Measurements from ENCODE around the gene TCP11L2. TPM values are rescaled to one million over a fixed set of nuclear protein-coding genes. Genes with fewer than 3 reads are reported as not detected.

Gene TCP11L2
- total and polyA plus RNA-seq, 3 donors from 2014 or later = 15.8 to 33.9 (median 31.0) TPM

- 61 to 82% methylated on average over 2 of the region's 2 CpGs for WGBS, 2 donors
- no peak for TF ChIP-seq POLR2A (IDR thresholded peaks at IDR 0.05)
- TF ChIP-seq CTCF (IDR thresholded peaks at IDR 0.05) = no peak
- H3K36me3 ChIP-seq (ENCODE audit: low read depth, missing control alignments) = no peaks in the 10 kb centered on the region
- intact Hi-C loops (cut with DNase I; ENCODE audit: low total_unique reads) = no loop called here
- no peaks in the 10 kb centered on the region for H3K4me1 ChIP-seq
- H3K27ac ChIP-seq = no peak overlapping the region
- no peak overlapping the region for H3K4me3 ChIP-seq
- H3K9me3 ChIP-seq = no peaks in the 10 kb centered on the region
- no peak for DNase-seq
- H3K27me3 ChIP-seq = no peaks in the 10 kb centered on the region
Observed at GRCh38 chr12:106267535-106267934, 35.0 kb upstream of the TCP11L2 start.

- TF ChIP-seq CTCF (IDR thresholded peaks at IDR 0.05) (no peak), POLR2A (IDR thresholded peaks at IDR 0.05) (no peak)
- H3K36me3 ChIP-seq (ENCODE audit: low read depth, missing control alignments) = no peaks in the 10 kb centered on the region
- no peak overlapping the region for H3K27ac ChIP-seq
- no peaks in the 10 kb centered on the region for H3K27me3 ChIP-seq
- intact Hi-C loops (cut with DNase I; ENCODE audit: low total_unique reads) = no loop called here
- H3K4me1 ChIP-seq = no peaks in the 10 kb centered on the region
- H3K4me3 ChIP-seq = no peak overlapping the region
- DNase-seq = no peak
- no peaks in the 10 kb centered on the region for H3K9me3 ChIP-seq
- WGBS, 2 donors = 92% methylated on average over 7 of the region's 7 CpGs
Observed at GRCh38 chr12:106269150-106269771, 33.3 kb upstream of the TCP11L2 start.

- 73 to 82% methylated on average over 5 of the region's 5 CpGs for WGBS, 2 donors
- Histone ChIP-seq H3K36me3 (ENCODE audit: low read depth, missing control alignments) (no peaks in the 10 kb centered on the region), H3K4me1 (no peaks in the 10 kb centered on the region), H3K27ac (no peak overlapping the region), H3K9me3 (no peaks in the 10 kb centered on the region), H3K27me3 (no peaks in the 10 kb centered on the region), H3K4me3 (no peak overlapping the region)
- no peak for TF ChIP-seq CTCF (IDR thresholded peaks at IDR 0.05)
- no peak for TF ChIP-seq POLR2A (IDR thresholded peaks at IDR 0.05)
- intact Hi-C loops (cut with DNase I; ENCODE audit: low total_unique reads) = no loop called here
- DNase-seq = peak; percentile 25
Observed at GRCh38 chr12:106271575-106272505, 30.7 kb upstream of the TCP11L2 start.

GRCh38 chr12:106273491-106273890, 29.0 kb upstream of the TCP11L2 start:
- Histone ChIP-seq H3K4me1 (no peaks in the 10 kb centered on the region), H3K36me3 (ENCODE audit: low read depth, missing control alignments) (no peaks in the 10 kb centered on the region), H3K4me3 (no peak overlapping the region), H3K9me3 (no peaks in the 10 kb centered on the region), H3K27ac (no peak overlapping the region), H3K27me3 (no peaks in the 10 kb centered on the region)
- 90 to 98% methylated on average over 6 of the region's 6 CpGs for WGBS, 2 donors
- TF ChIP-seq CTCF (IDR thresholded peaks at IDR 0.05) (no peak), POLR2A (IDR thresholded peaks at IDR 0.05) (no peak)
- intact Hi-C loops (cut with DNase I; ENCODE audit: low total_unique reads) = no loop called here
- DNase-seq = no peak

Measured in testis (tissue), 3 donors.